Measurements from ENCODE around the gene CPXM1. TPM values are rescaled to one million over a fixed set of nuclear protein-coding genes. Genes with fewer than 3 reads are reported as not detected.

CPXM1 gene
- total and polyA plus RNA-seq, 4 donors = 0.08 to 5.5 (median 0.16) TPM

GRCh38 chr20:2783908-2784566 lies 16.4 kb downstream of the CPXM1 start (continued):
- TF ChIP-seq HNF4G (IDR thresholded peaks at IDR 0.05) = no peak
- no peak for TF ChIP-seq RXRA (IDR thresholded peaks at IDR 0.05)

- DNase-seq (ENCODE audit: low spot score) = no peak
- 40% methylated on average over 3 of the region's 3 CpGs for WGBS
- H3K4me1 ChIP-seq (ENCODE audit: control insufficient read depth in 4 of 4, insufficient read depth in 4 of 4, low read length in 3 of 4) = no peaks in the 10 kb centered on the region
- no peak overlapping the region for H3K4me3 ChIP-seq (ENCODE audit: low read depth in 1 of 3, low read length in 3 of 3)
- no peak overlapping the region for H3K27ac ChIP-seq (ENCODE audit: low read depth in 1 of 2, low read length in 2 of 2)
- H3K9me3 ChIP-seq (ENCODE audit: control insufficient read depth in 4 of 4, low read length in 3 of 4) = peaks cover 0 to 1% (median under 1%) of the 10 kb centered on the region in 4 donors
- TF ChIP-seq CTCF (IDR thresholded peaks at IDR 0.05; ENCODE audit: low read depth, low read length, missing input control) (no peak), ZBTB33 (IDR thresholded peaks at IDR 0.05) (no peak), HNF4G (IDR thresholded peaks at IDR 0.05) (no peak), FOXA2 (IDR thresholded peaks at IDR 0.05) (no peak), ATF3 (IDR thresholded peaks at IDR 0.05) (no peak), REST (IDR thresholded peaks at IDR 0.05) (no peak)
- H3K27me3 ChIP-seq (ENCODE audit: control insufficient read depth in 4 of 4, insufficient read depth in 4 of 4, low read length in 3 of 4) = peaks cover 0 to 6% (median 0%) of the 10 kb centered on the region in 4 donors
- H3K36me3 ChIP-seq (ENCODE audit: control insufficient read depth in 4 of 4, insufficient read depth in 3 of 4, low read depth in 1 of 4, low read length in 3 of 4) = no peaks in the 10 kb centered on the region
- H3K9ac ChIP-seq (ENCODE audit: low read depth in 1 of 2, low read length in 2 of 2) = no peak overlapping the region
These were observed 19.5 kb downstream of the CPXM1 start for GRCh38 chr20:2780948-2781347.

- WGBS = 80% methylated on average over 10 of the region's 10 CpGs
- no peak overlapping the region for H3K27ac ChIP-seq (ENCODE audit: low read depth in 1 of 2, low read length in 2 of 2)
- no peak overlapping the region for H3K9ac ChIP-seq (ENCODE audit: low read depth in 1 of 2, low read length in 2 of 2)
- H3K27me3 ChIP-seq (ENCODE audit: control insufficient read depth in 4 of 4, insufficient read depth in 4 of 4, low read length in 3 of 4) = peaks cover 0 to under 1% (median 0%) of the 10 kb centered on the region in 4 donors
- no peaks in the 10 kb centered on the region for H3K36me3 ChIP-seq (ENCODE audit: control insufficient read depth in 4 of 4, insufficient read depth in 3 of 4, low read depth in 1 of 4, low read length in 3 of 4)
- no peak overlapping the region for H3K4me3 ChIP-seq (ENCODE audit: low read depth in 1 of 3, low read length in 3 of 3)
- no peak for DNase-seq (ENCODE audit: low spot score)
- H3K4me1 ChIP-seq (ENCODE audit: control insufficient read depth in 4 of 4, insufficient read depth in 4 of 4, low read length in 3 of 4) = no peaks in the 10 kb centered on the region
- H3K9me3 ChIP-seq (ENCODE audit: control insufficient read depth in 4 of 4, low read length in 3 of 4) = peaks cover 0 to 10% (median 2%) of the 10 kb centered on the region in 4 donors
- TF ChIP-seq JUND (IDR thresholded peaks at IDR 0.05) (no peak), RXRA (IDR thresholded peaks at IDR 0.05) (no peak), MAX (IDR thresholded peaks at IDR 0.05) (no peak), FOXA2 (IDR thresholded peaks at IDR 0.05) (no peak), HNF4G (IDR thresholded peaks at IDR 0.05) (no peak), CTCF (IDR thresholded peaks at IDR 0.05; ENCODE audit: low read depth, low read length, missing input control) (no peak), FOXA1 (IDR thresholded peaks at IDR 0.05) (no peak), EGR1 (IDR thresholded peaks at IDR 0.05; ENCODE audit: low read depth in 2 of 2) (no peak), REST (IDR thresholded peaks at IDR 0.05) (no peak), NR2F2 (IDR thresholded peaks at IDR 0.05) (no peak), HNF4A (conservative IDR thresholded peaks at IDR 0.05) (no peak)
These were observed 21.7 kb downstream of the CPXM1 start for GRCh38 chr20:2778602-2779321.

All from liver (tissue), 9 donors.